Sigmoid colon (tissue), 4 donors: ENCODE results near the gene OR5H14.
"Not testable (repeated sequence)": the region's sequence is repeated elsewhere in the genome, so short reads cannot be mapped to it uniquely, and the experiment has no call there.

Experiments
- EP300 ChIP-seq, 4 donors: sonication (generic); formaldehyde crosslinking; IDR thresholded peaks; one replicate each; pipeline ENCODE4 v1.6.1; 2017; ENCODE audit warnings: antibody characterized with exemption in 4 of 4
- POLR2A ChIP-seq, 2 donors: fragments of 450-650 bp; IDR thresholded peaks; one replicate each; pipeline ENCODE4 v1.6.1; 2016; ENCODE audit warnings: antibody characterized with exemption in 2 of 2, mild to moderate bottlenecking in 2 of 2, moderate library complexity in 2 of 2

DNA sequence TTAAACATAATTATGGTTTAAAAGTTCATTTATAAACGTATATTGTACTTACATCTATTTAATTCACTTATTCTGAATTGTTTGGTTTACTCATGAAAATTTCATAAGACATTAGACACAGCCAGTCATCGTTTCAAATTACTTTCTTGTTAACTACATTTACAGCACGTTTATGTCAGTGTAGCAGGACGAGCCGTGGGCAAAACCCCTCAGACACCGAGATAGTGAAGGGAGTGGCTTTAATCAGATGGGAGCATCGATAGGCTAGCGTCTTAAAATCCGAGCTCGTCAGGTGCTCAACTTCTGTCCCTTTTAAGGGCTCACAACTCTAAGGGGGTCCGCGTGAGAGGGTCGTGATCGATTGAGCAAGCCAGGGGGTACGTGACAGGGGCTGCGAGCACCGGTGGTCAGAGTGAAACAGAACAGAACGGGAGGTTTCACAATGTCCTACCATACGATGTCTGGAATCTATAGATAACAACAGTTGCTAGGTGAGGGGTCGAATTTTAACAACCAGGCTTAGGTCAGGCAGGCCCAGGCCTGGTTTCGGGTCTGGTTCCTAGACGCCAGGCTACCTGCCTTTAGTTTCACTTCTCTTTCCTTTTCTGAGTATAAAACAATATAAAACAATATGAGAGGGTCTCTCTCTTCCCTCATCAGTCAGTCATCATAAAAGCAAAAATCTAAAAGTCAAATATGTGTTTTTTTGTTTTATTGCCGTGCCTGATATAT, 9.3 kb upstream of the OR5H14 start:
- not testable (repeated sequence) for TF ChIP-seq EP300, POLR2A (IDR thresholded peaks at IDR 0.05)
